HepG2 (cell line): Measurements from ENCODE around the gene CREBRF. TPM values are rescaled to one million over a fixed set of nuclear protein-coding genes. Genes with fewer than 3 reads are reported as not detected.

Experiments
- ATAC-seq: fragments of 200-7000 bp; cut with Tn5 transposase; 3 replicates; pipeline ENCODE4 v1.9.1; 2020; ENCODE audit warnings: mild to moderate bottlenecking, moderate library complexity
- BruUV-seq: library from RNA; stranded (reverse); fragments of 400-500 nt; replicated peaks from 2 replicates; lab custom pipeline; 2021; lab: Mats Ljungman, UMichigan
- CTCF ChIA-PET: fragments of 300-600 bp; formaldehyde crosslinking; extraction: SDS; loops from one replicate; lab custom pipeline; 2021; ENCODE audit warnings: low total read pairs, inconsistent platforms, low intra/inter-chr PET ratio; lab: Yijun Ruan, JAX
- POLR2A ChIA-PET: fragments of 350-600 bp; sonication (Branson Sonifier 250); formaldehyde crosslinking; loops from one replicate; lab custom pipeline; 2020; ENCODE audit warnings: antibody characterized with exemption, inconsistent platforms; lab: Yijun Ruan, JAX
- DNase-seq: peaks from one replicate; pipeline ENCODE4 v3.0.0-alpha.2; 2015; ENCODE audit warnings: low spot score
- FAIRE-seq: peaks from 3 replicates; lab custom pipeline; 2011; peaks lifted over from hg19 to GRCh38; lab: Jason Lieb, UNC
- H2AFZ ChIP-seq: one replicate; pipeline ENCODE4 v1.6.1; 2011; ENCODE audit warnings: low read length, inconsistent platforms
- H3K27ac ChIP-seq: fragments of 300-600 bp; 3 replicates; pipeline ENCODE4 v1.8.0; 2011; ENCODE audit warnings: mixed run types, mild to moderate bottlenecking, mixed read lengths, low read length, inconsistent platforms; ENCODE audit not compliant: insufficient read depth; ENCODE audit errors: extremely low read length
- H3K27me3 ChIP-seq, 2 experiments: fragments of 200-600 bp in 1 of 2; 2 replicates in 1 of 2; 3 replicates in 1 of 2; pipeline versions ENCODE4 v1.6.0 to v1.8.0; 2011; ENCODE audit warnings: low read length in 2 of 2, mild to moderate bottlenecking in 2 of 2, moderate library complexity in 2 of 2, inconsistent platforms in 1 of 2; ENCODE audit not compliant: insufficient read depth in 2 of 2, control insufficient read depth in 1 of 2
- H3K36me3 ChIP-seq, 2 experiments: fragments of 200-600 bp in 1 of 2; replicated peaks in 1 of 2; 2 replicates in 1 of 2; 3 replicates in 1 of 2; pipeline versions ENCODE4 v1.5.1 to v1.8.0; 2011; ENCODE audit warnings: low read length in 2 of 2, inconsistent platforms in 1 of 2; ENCODE audit not compliant: insufficient read depth in 2 of 2, control insufficient read depth in 1 of 2
- H3K4me1 ChIP-seq: 2 replicates; pipeline ENCODE4 v1.5.1; 2012; ENCODE audit warnings: low read length, inconsistent platforms; ENCODE audit not compliant: insufficient read depth
- H3K4me2 ChIP-seq: 2 replicates; pipeline ENCODE4 v1.6.0; 2011; ENCODE audit warnings: low read depth, low read length, inconsistent platforms
- H3K4me3 ChIP-seq, 3 experiments: fragments of 200-600 bp in 1 of 3; sonication (generic), shearing (Covaris generic) in 1 of 3; replicated peaks in 1 of 3; 2 replicates each; pipeline ENCODE4 v1.5.1; 2011 to 2016; ENCODE audit warnings: low read length in 3 of 3, inconsistent platforms in 2 of 3, low read depth in 2 of 3, mild to moderate bottlenecking in 2 of 3, control low read depth in 1 of 3, mixed read lengths in 1 of 3; ENCODE audit not compliant: insufficient read depth in 1 of 3
- H3K79me2 ChIP-seq: one replicate; pipeline ENCODE4 v1.6.1; 2011; ENCODE audit warnings: low read length, inconsistent platforms; ENCODE audit not compliant: insufficient read depth
- H3K9ac ChIP-seq: 2 replicates; pipeline ENCODE4 v1.6.0; 2011; ENCODE audit warnings: mild to moderate bottlenecking, low read depth, low read length, inconsistent platforms; ENCODE audit not compliant: insufficient read depth
- H3K9me3 ChIP-seq: 2 replicates; pipeline ENCODE4 v1.5.1; 2012; ENCODE audit warnings: mild to moderate bottlenecking, low read length
- H4K20me1 ChIP-seq: 2 replicates; pipeline ENCODE4 v1.6.0; 2011; ENCODE audit warnings: inconsistent platforms, mild to moderate bottlenecking, low read length, moderate library complexity; ENCODE audit not compliant: insufficient read depth
- AFF4 ChIP-seq: sonication (generic); formaldehyde crosslinking; IDR thresholded peaks from 2 replicates; pipeline ENCODE4 v1.4.0; 2020; ENCODE audit warnings: missing genetic modification reagents
- CCDC6 ChIP-seq: sonication (generic); formaldehyde crosslinking; IDR thresholded peaks from 2 replicates; pipeline ENCODE4 v1.8.1; 2022; ENCODE audit warnings: mild to moderate bottlenecking, missing genetic modification reagents, moderate library complexity
- DNMT3B ChIP-seq: conservative IDR thresholded peaks from 2 replicates; pipeline ENCODE4 v1.6.1; 2016; ENCODE audit warnings: missing biosample characterization, control low read depth
- FOSL1 ChIP-seq: sonication (generic); formaldehyde crosslinking; IDR thresholded peaks from 2 replicates; pipeline ENCODE4 v1.9.0; 2021; ENCODE audit warnings: missing genetic modification reagents, borderline replicate concordance
- FOXK1 ChIP-seq: sonication (generic); formaldehyde crosslinking; IDR thresholded peaks from 2 replicates; pipeline ENCODE4 v1.4.0; 2020; ENCODE audit warnings: low read depth, missing genetic modification reagents, borderline replicate concordance
- HNRNPL ChIP-seq: fragments of 200-400 bp; formaldehyde crosslinking; IDR thresholded peaks from 2 replicates; pipeline ENCODE4 v1.6.1; 2017; ENCODE audit warnings: mild to moderate bottlenecking, low read depth, low read length
- MTA1 ChIP-seq: sonication (generic); formaldehyde crosslinking; IDR thresholded peaks from 2 replicates; pipeline ENCODE4 v1.4.0; 2020; ENCODE audit warnings: missing genetic modification reagents, mild to moderate bottlenecking, borderline replicate concordance
- NCOA2 ChIP-seq: sonication (generic); formaldehyde crosslinking; IDR thresholded peaks from 2 replicates; pipeline ENCODE4 v1.8.0; 2022; ENCODE audit warnings: inconsistent platforms
- RARA ChIP-seq: IDR thresholded peaks from 2 replicates; pipeline ENCODE4 v1.6.1; 2016; ENCODE audit warnings: missing genetic modification reagents, missing compliant biosample characterization
- RFX3 ChIP-seq: IDR thresholded peaks from 2 replicates; pipeline ENCODE4 v1.6.1; 2016; ENCODE audit warnings: missing biosample characterization, missing genetic modification reagents
- ZFP90 ChIP-seq: sonication (generic); formaldehyde crosslinking; IDR thresholded peaks from 2 replicates; pipeline ENCODE4 v1.8.0; 2022; ENCODE audit warnings: missing genetic modification reagents, mild to moderate bottlenecking, inconsistent platforms, borderline replicate concordance
- ZFX ChIP-seq: sonication (generic); formaldehyde crosslinking; IDR thresholded peaks from 2 replicates; pipeline ENCODE4 v1.4.0; 2020; ENCODE audit warnings: mild to moderate bottlenecking, low read depth, missing genetic modification reagents, moderate library complexity
- ZNF441 ChIP-seq: sonication (generic); formaldehyde crosslinking; IDR thresholded peaks from 2 replicates; pipeline ENCODE4 v1.7.0; 2021; ENCODE audit warnings: missing genetic modification reagents, borderline replicate concordance
- ZNF503 ChIP-seq: sonication (generic); formaldehyde crosslinking; IDR thresholded peaks from 2 replicates; pipeline ENCODE4 v1.4.0; 2020; ENCODE audit warnings: missing genetic modification reagents
- ZNF556 ChIP-seq: sonication (generic); formaldehyde crosslinking; IDR thresholded peaks from 2 replicates; pipeline ENCODE4 v1.4.0; 2020; ENCODE audit warnings: mild to moderate bottlenecking, missing genetic modification reagents, borderline replicate concordance
- ZNF614 ChIP-seq: IDR thresholded peaks from 2 replicates; pipeline ENCODE4 v1.6.1; 2018; ENCODE audit warnings: missing biosample characterization, missing genetic modification reagents, inconsistent platforms, borderline replicate concordance
- ZNF770 ChIP-seq: sonication (generic); formaldehyde crosslinking; IDR thresholded peaks from 2 replicates; pipeline ENCODE4 v1.5.0; 2020; ENCODE audit warnings: mild to moderate bottlenecking, missing genetic modification reagents
- WGBS: methylation state at CpG from one replicate; pipeline ENCODE4 v1.1.6; 2017; ENCODE audit warnings: low lambda C conversion rate; 5-methylcytosine and 5-hydroxymethylcytosine counted together
- in situ Hi-C: cut with HindIII; loops from 2 replicates; pipeline ENCODE4 v1.10.0; 2017; ENCODE audit warnings: low pct_unique_long_range_greater_than_20kb; ENCODE audit not compliant: extremely low pct_ligation_motif_present
- intact Hi-C: fragments of 100-400 bp; cut with micrococcal nuclease; formaldehyde crosslinking; loops from one replicate; pipeline ENCODE4 v1.10.0; 2022; ENCODE audit not compliant: unreplicated experiment
- polyA plus RNA-seq, 8 experiments: library from polyadenylated mRNA; depleted of rRNA in 3 of 8; stranded (reverse) in 7 of 8; unstranded in 1 of 8; fragments of >200 nt; fragmentation: Illumina TruSeq in 4 of 8; extraction: Trizol in 4 of 8; gene quantifications; 2 replicates each; pipeline versions ENCODE4 v1.2.1 to v1.2.3, GENCODE V29; 2011 to 2016; ENCODE audit warnings: low read depth in 4 of 8, missing spikeins in 1 of 8, mixed read lengths in 1 of 8; ENCODE audit not compliant: insufficient read depth in 1 of 8
- total RNA-seq, 5 experiments: library from RNA; depleted of rRNA; stranded (reverse); fragments of >200 nt; fragmentation: Illumina TruSeq; extraction: Trizol; gene quantifications; 2 replicates each; pipeline ENCODE4 v1.2.3, GENCODE V29; 2016; ENCODE audit warnings: low read depth in 1 of 5

The CREBRF gene
- total and polyA plus RNA-seq, 2 of the 13 experiments (the other 11 are each of a cell fraction or from before 2014, with no cell fraction given), result 4.5 to 10.2 TPM

GRCh38 chr5:173016598-173017046, 39.5 kb upstream of the CREBRF start:
- H3K9me3 ChIP-seq, result no peaks in the 10 kb centered on the region
- peak overlapping the region; percentile 71 for H3K27ac ChIP-seq
- 3% methylated on average over 4 of the region's 4 CpGs for WGBS
- in situ Hi-C loops, result loop anchor here (5.0 kb wide), 1 partner anchor 41 kb away; the partner anchor contains the start of gene CREBRF
- H3K9ac ChIP-seq, result peak overlapping the region; percentile 56
- peaks cover 37% of the 10 kb centered on the region for H3K79me2 ChIP-seq
- DNase-seq, result peak; percentile 84
- no peak overlapping the region for H2AFZ ChIP-seq
- no peaks in the 10 kb centered on the region for H4K20me1 ChIP-seq
- ATAC-seq, result peak; percentile 82
- ChIA-PET CTCF (no interaction called here), POLR2A (interaction anchor here (0.6 to 2.3 kb wide), 6 partner anchors 29 to 312 kb away, joined by 3 to 8 read pairs (median 4); partner anchors contain the start of genes ATP6V0E1, RPL26L1 and STC2)
- no peaks in the 10 kb centered on the region for H3K27me3 ChIP-seq
- intact Hi-C loops, result loop anchor here (2.0 to 5.0 kb wide), 2 partner anchors 34 to 40 kb away; partner anchors contain the start of genes ATP6V0E1 and CREBRF
- peak; percentile 51 for FAIRE-seq
- BruUV-seq, result TSS peak; percentile 54
- peaks cover 3 to 17% of the 10 kb centered on the region in 2 experiments; a peak in 3 of 5 replicates for H3K36me3 ChIP-seq
- peaks cover 57% of the 10 kb centered on the region for H3K4me1 ChIP-seq
- peak overlapping the region; percentile 75 for H3K4me2 ChIP-seq
- peak overlapping the region in 2 of 3 experiments; percentile 14 to 38; a peak in 2 of 6 replicates for H3K4me3 ChIP-seq
- TF ChIP-seq ZNF556 (CRISPR knock-in tag) (no peak), FOSL1 (peak; percentile 61; the same call in 1 of the 2 replicates), CCDC6 (CRISPR knock-in tag) (0 out of 2 replicates have a peak, but pooled peaks have one; percentile 23), NCOA2 (CRISPR knock-in tag) (peak; percentile 50; the same call in 1 of the 2 replicates), RFX3 (no peak), MTA1 (no peak), ZNF441 (CRISPR knock-in tag) (no peak), HNRNPL (no peak), AFF4 (CRISPR knock-in tag) (no peak), DNMT3B (CRISPR knock-in tag) (no peak), FOXK1 (CRISPR knock-in tag) (peak; percentile 27; the same call in 1 of the 2 replicates), ZNF770 (no peak), ZFX (CRISPR knock-in tag) (peak; percentile 41), ZFP90 (CRISPR knock-in tag) (no peak), ZNF503 (CRISPR knock-in tag) (0 out of 2 replicates have a peak, but pooled peaks have one; percentile 27), RARA (CRISPR knock-in tag) (0 out of 2 replicates have a peak, but pooled peaks have one; percentile 3), ZNF614 (0 out of 2 replicates have a peak, but pooled peaks have one; percentile 15)
